ENCODE results near the gene SLN.

Gene SLN

DNA sequence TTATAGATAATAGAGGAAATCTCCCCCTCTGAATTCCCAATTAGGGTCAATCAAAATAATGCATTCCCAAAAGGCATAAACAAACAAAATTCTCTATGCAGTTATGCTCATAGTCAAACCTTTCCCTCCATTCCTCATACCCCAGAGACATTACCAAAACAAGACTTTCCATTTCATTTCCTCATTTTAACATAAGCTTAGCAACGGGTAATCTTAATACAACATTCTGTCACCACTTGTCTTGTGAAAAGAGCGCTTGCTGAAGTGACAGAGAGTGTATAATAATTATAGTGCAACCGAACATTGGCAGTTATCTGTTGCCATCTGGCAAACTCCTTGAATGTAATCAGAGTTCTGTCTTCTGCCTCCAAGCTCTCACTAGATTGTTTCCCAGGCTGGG is 1.2 kb upstream of the SLN start:
- Histone ChIP-seq H3K27me3 (ENCODE audit: insufficient read depth, low read length, poor library complexity) (peaks cover 5% of the 10 kb centered on the region), H3K4me1 (ENCODE audit: insufficient read depth, low read length) (no peaks in the 10 kb centered on the region), H3K79me2 (ENCODE audit: insufficient read depth, low read length) (no peaks in the 10 kb centered on the region), H2AFZ (ENCODE audit: low read depth, low read length) (no peak overlapping the region), H3K9me3 (ENCODE audit: insufficient read depth, low read length, severe bottlenecking) (no peaks in the 10 kb centered on the region), H3K9ac (ENCODE audit: low read depth, low read length) (no peak overlapping the region), H3K36me3 (ENCODE audit: insufficient read depth, low read length) (no peaks in the 10 kb centered on the region), H4K20me1 (ENCODE audit: insufficient read depth, low read length) (no peaks in the 10 kb centered on the region), H3K4me3 (ENCODE audit: low read depth in 1 of 2, low read length in 2 of 2) (no peak overlapping the region), H3K4me2 (ENCODE audit: insufficient read depth, low read length) (no peak overlapping the region), H3K27ac (ENCODE audit: low read length) (no peak overlapping the region)
- DNase-seq: no peak
- no peak for ATAC-seq (ENCODE audit: insufficient read depth, low read depth)
- TF ChIP-seq, protein P1, sequence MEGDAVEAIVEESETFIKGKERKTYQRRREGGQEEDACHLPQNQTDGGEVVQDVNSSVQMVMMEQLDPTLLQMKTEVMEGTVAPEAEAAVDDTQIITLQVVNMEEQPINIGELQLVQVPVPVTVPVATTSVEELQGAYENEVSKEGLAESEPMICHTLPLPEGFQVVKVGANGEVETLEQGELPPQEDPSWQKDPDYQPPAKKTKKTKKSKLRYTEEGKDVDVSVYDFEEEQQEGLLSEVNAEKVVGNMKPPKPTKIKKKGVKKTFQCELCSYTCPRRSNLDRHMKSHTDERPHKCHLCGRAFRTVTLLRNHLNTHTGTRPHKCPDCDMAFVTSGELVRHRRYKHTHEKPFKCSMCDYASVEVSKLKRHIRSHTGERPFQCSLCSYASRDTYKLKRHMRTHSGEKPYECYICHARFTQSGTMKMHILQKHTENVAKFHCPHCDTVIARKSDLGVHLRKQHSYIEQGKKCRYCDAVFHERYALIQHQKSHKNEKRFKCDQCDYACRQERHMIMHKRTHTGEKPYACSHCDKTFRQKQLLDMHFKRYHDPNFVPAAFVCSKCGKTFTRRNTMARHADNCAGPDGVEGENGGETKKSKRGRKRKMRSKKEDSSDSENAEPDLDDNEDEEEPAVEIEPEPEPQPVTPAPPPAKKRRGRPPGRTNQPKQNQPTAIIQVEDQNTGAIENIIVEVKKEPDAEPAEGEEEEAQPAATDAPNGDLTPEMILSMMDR (IDR thresholded peaks at IDR 0.05; ENCODE audit: borderline replicate concordance, extremely low read depth, low read length, poor library complexity, severe bottlenecking): no peak
- TF ChIP-seq EZH2 (IDR thresholded peaks at IDR 0.05; ENCODE audit: borderline replicate concordance, low read depth, low read length, severe bottlenecking): no peak

DNA sequence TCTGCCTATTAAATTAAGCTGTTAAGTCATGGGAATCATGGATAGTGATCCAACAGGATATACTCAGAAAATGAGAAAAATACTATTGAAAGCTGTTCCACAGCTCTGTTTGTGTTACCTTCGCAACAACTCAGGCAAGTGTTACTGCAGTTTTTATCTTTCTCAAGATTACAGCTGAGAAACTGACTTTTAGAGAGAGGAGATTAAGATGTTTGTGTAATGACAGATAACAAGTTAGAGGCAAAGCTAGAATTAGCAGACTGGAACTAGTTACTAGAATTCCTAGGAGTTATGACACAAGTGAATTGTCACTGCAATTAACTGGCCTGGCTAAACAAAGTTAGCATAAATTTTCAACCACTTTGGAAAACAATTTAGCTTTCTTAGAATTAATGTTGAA is 1.6 kb downstream of the SLN start:
- no peak overlapping the region for H3K9ac ChIP-seq (ENCODE audit: low read depth, low read length)
- H3K4me3 ChIP-seq (ENCODE audit: low read depth in 1 of 2, low read length in 2 of 2): no peak overlapping the region
- no peaks in the 10 kb centered on the region for H3K36me3 ChIP-seq (ENCODE audit: insufficient read depth, low read length)
- TF ChIP-seq EZH2 (IDR thresholded peaks at IDR 0.05; ENCODE audit: borderline replicate concordance, low read depth, low read length, severe bottlenecking): no peak
- TF ChIP-seq, protein P1 (IDR thresholded peaks at IDR 0.05; ENCODE audit: borderline replicate concordance, extremely low read depth, low read length, poor library complexity, severe bottlenecking): no peak
- ATAC-seq (ENCODE audit: insufficient read depth, low read depth) (no peak), DNase-seq (no peak)
- peaks cover 5% of the 10 kb centered on the region for H3K27me3 ChIP-seq (ENCODE audit: insufficient read depth, low read length, poor library complexity)
- H3K4me2 ChIP-seq (ENCODE audit: insufficient read depth, low read length): no peak overlapping the region
- H2AFZ ChIP-seq (ENCODE audit: low read depth, low read length): no peak overlapping the region
- no peak overlapping the region for H3K27ac ChIP-seq (ENCODE audit: low read length)
- H3K79me2 ChIP-seq (ENCODE audit: insufficient read depth, low read length): no peaks in the 10 kb centered on the region
- no peaks in the 10 kb centered on the region for H3K9me3 ChIP-seq (ENCODE audit: insufficient read depth, low read length, severe bottlenecking)
- no peaks in the 10 kb centered on the region for H3K4me1 ChIP-seq (ENCODE audit: insufficient read depth, low read length)
- H4K20me1 ChIP-seq (ENCODE audit: insufficient read depth, low read length): no peaks in the 10 kb centered on the region

DNA sequence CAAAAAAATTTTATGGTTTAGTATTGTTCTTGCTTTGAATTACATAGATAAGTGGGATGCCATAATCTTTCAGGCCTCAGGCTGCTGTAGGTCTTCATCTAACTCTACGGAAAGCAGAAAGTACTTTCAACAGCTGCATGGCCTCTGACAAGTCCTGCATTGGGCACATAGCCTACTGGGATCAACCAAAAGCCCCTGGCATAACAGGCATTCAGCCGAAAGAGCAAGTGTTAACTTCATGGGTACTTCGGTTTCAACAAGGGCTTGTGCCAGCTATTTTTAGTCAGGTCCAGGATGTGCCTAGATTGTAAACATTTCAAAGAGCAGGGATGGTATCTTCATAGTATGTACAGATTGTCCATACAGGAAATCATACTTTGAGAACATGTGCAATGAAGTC is 3.1 kb downstream of the SLN start:
- Histone ChIP-seq H3K36me3 (ENCODE audit: insufficient read depth, low read length) (no peaks in the 10 kb centered on the region), H3K9me3 (ENCODE audit: insufficient read depth, low read length, severe bottlenecking) (no peaks in the 10 kb centered on the region), H3K27ac (ENCODE audit: low read length) (no peak overlapping the region), H4K20me1 (ENCODE audit: insufficient read depth, low read length) (no peaks in the 10 kb centered on the region), H3K27me3 (ENCODE audit: insufficient read depth, low read length, poor library complexity) (peaks cover 5% of the 10 kb centered on the region), H3K9ac (ENCODE audit: low read depth, low read length) (no peak overlapping the region), H3K4me3 (ENCODE audit: low read depth in 1 of 2, low read length in 2 of 2) (no peak overlapping the region), H2AFZ (ENCODE audit: low read depth, low read length) (no peak overlapping the region), H3K79me2 (ENCODE audit: insufficient read depth, low read length) (no peaks in the 10 kb centered on the region), H3K4me1 (ENCODE audit: insufficient read depth, low read length) (no peaks in the 10 kb centered on the region), H3K4me2 (ENCODE audit: insufficient read depth, low read length) (no peak overlapping the region)
- no peak for DNase-seq
- TF ChIP-seq EZH2 (IDR thresholded peaks at IDR 0.05; ENCODE audit: borderline replicate concordance, low read depth, low read length, severe bottlenecking): no peak
- TF ChIP-seq, protein P1 (IDR thresholded peaks at IDR 0.05; ENCODE audit: borderline replicate concordance, extremely low read depth, low read length, poor library complexity, severe bottlenecking): no peak
- no peak for ATAC-seq (ENCODE audit: insufficient read depth, low read depth)

DNA sequence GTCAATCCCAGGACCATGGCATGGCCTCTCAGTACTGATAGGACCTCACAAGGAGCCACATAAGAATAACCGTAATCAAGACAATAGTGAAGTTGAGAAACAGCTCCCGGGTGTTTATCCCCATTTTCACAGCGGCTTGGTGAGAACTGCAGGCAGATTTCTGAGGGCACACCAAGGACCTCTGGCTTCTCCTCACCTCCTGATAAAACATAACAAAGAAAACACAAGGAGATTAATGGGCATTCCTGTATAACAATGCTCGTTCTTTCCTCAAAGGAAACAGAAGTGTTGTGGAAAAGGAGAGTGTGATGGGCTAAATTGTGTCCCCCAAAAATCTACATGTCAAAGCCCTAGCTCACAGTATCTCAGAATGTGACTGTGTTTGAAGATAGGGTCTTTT is 4.0 kb downstream of the SLN start:
- Histone ChIP-seq H2AFZ (ENCODE audit: low read depth, low read length) (no peak overlapping the region), H3K4me2 (ENCODE audit: insufficient read depth, low read length) (no peak overlapping the region), H3K4me1 (ENCODE audit: insufficient read depth, low read length) (no peaks in the 10 kb centered on the region)

More for the DNA sequence above, 4.0 kb downstream of the SLN start:
- Histone ChIP-seq H3K79me2 (ENCODE audit: insufficient read depth, low read length) (no peaks in the 10 kb centered on the region), H4K20me1 (ENCODE audit: insufficient read depth, low read length) (no peaks in the 10 kb centered on the region), H3K36me3 (ENCODE audit: insufficient read depth, low read length) (no peaks in the 10 kb centered on the region), H3K27ac (ENCODE audit: low read length) (no peak overlapping the region), H3K9me3 (ENCODE audit: insufficient read depth, low read length, severe bottlenecking) (no peaks in the 10 kb centered on the region), H3K4me3 (ENCODE audit: low read depth in 1 of 2, low read length in 2 of 2) (no peak overlapping the region), H3K9ac (ENCODE audit: low read depth, low read length) (no peak overlapping the region), H3K27me3 (ENCODE audit: insufficient read depth, low read length, poor library complexity) (peaks cover 5% of the 10 kb centered on the region)
- DNase-seq (no peak), ATAC-seq (ENCODE audit: insufficient read depth, low read depth) (no peak)
- TF ChIP-seq, protein P1 (IDR thresholded peaks at IDR 0.05; ENCODE audit: borderline replicate concordance, extremely low read depth, low read length, poor library complexity, severe bottlenecking): no peak
- no peak for TF ChIP-seq EZH2 (IDR thresholded peaks at IDR 0.05; ENCODE audit: borderline replicate concordance, low read depth, low read length, severe bottlenecking)
